GM12878 (cell line): Measurements from ENCODE around the gene RPS6KA2.

ENCODE experiments used
- BHLHE40 ChIP-seq, 2 experiments: fragments of 450-650 bp in 1 of 2; IDR thresholded peaks; 2 replicates each; pipeline ENCODE4 v1.6.1; 2011 to 2017; ENCODE audit warnings: low read depth in 2 of 2, borderline replicate concordance in 1 of 2, improper control_type of control experiment in 1 of 2, low read length in 1 of 2, mild to moderate bottlenecking in 1 of 2
- CBX3 ChIP-seq: fragments of 200-600 bp; sonication (generic); IDR thresholded peaks from 2 replicates; pipeline ENCODE4 v1.6.1; 2016; ENCODE audit warnings: low read depth, borderline replicate concordance
- CUX1 ChIP-seq: IDR thresholded peaks from 2 replicates; pipeline ENCODE4 v1.6.1; 2012; ENCODE audit warnings: improper control_type of control experiment, low read depth, low read length; ENCODE audit not compliant: insufficient replicate concordance
- ETV6 ChIP-seq, 2 experiments: fragments of 450-650 bp in 1 of 2; IDR thresholded peaks in 1 of 2; conservative IDR thresholded peaks in 1 of 2; 2 replicates each; pipeline ENCODE4 v1.6.1; 2014; ENCODE audit warnings: antibody characterized with exemption in 1 of 2, borderline replicate concordance in 1 of 2, low read depth in 1 of 2, mild to moderate bottlenecking in 1 of 2, moderate library complexity in 1 of 2
- NFIC ChIP-seq: IDR thresholded peaks from 2 replicates; pipeline ENCODE4 v1.6.1; 2012; ENCODE audit warnings: low read depth, mild to moderate bottlenecking, inconsistent platforms, low read length, moderate library complexity
- POLR2A ChIP-seq: IDR thresholded peaks from 2 replicates; pipeline ENCODE4 v1.6.1; 2011; ENCODE audit warnings: low read depth, mild to moderate bottlenecking, low read length
- POLR2AphosphoS5 ChIP-seq: IDR thresholded peaks from 2 replicates; pipeline ENCODE4 v1.6.1; 2011; ENCODE audit warnings: mild to moderate bottlenecking, low read length, inconsistent platforms
- RCOR1 ChIP-seq: conservative IDR thresholded peaks from 2 replicates; pipeline ENCODE4 v1.6.1; 2012; ENCODE audit warnings: low read depth, low read length, improper control_type of control experiment
- RELA ChIP-seq: fragments of 450-650 bp; IDR thresholded peaks from 2 replicates; pipeline ENCODE4 v1.8.0; 2014; ENCODE audit warnings: borderline replicate concordance; ENCODE audit not compliant: partially characterized antibody
- SIN3A ChIP-seq: IDR thresholded peaks from 2 replicates; pipeline ENCODE4 v1.6.1; 2012; ENCODE audit warnings: low read depth, low read length, improper control_type of control experiment
- WRNIP1 ChIP-seq: IDR thresholded peaks from 2 replicates; pipeline ENCODE4 v1.6.1; 2011; ENCODE audit warnings: low read depth, low read length, improper control_type of control experiment, borderline replicate concordance
- TF ChIP-seq, protein P1 (sequence below), 3 experiments: IDR thresholded peaks in 2 of 3; conservative IDR thresholded peaks in 1 of 3; 2 replicates each; pipeline ENCODE4 v1.5.1; 2011; ENCODE audit warnings: low read depth in 3 of 3, low read length in 3 of 3, mild to moderate bottlenecking in 3 of 3, control low read depth in 2 of 3, moderate library complexity in 2 of 3, inconsistent platforms in 1 of 3, mixed read lengths in 1 of 3; ENCODE audit not compliant: control insufficient read depth in 2 of 3, insufficient read depth in 1 of 3; ENCODE audit errors: extremely low read depth in 1 of 3

GRCh38 chr6:166579237-166579850 lies 47.7 kb downstream of the RPS6KA2 start:
- TF ChIP-seq POLR2A (no peak), WRNIP1 (no peak), CUX1 (no peak), RELA (no peak), ETV6 (conservative IDR thresholded peaks at IDR 0.05 in 1 of 2, IDR thresholded peaks at IDR 0.05 in 1 of 2; ENCODE audit: borderline replicate concordance in 1 of 2, low read depth in 1 of 2) (no peak), NFIC (no peak), CBX3 (no peak), BHLHE40 (IDR thresholded peaks at IDR 0.05; ENCODE audit: borderline replicate concordance in 1 of 2, low read depth in 2 of 2, low read length in 1 of 2) (no peak), SIN3A (no peak), RCOR1 (no peak), POLR2AphosphoS5 (no peak)
- TF ChIP-seq, protein P1, sequence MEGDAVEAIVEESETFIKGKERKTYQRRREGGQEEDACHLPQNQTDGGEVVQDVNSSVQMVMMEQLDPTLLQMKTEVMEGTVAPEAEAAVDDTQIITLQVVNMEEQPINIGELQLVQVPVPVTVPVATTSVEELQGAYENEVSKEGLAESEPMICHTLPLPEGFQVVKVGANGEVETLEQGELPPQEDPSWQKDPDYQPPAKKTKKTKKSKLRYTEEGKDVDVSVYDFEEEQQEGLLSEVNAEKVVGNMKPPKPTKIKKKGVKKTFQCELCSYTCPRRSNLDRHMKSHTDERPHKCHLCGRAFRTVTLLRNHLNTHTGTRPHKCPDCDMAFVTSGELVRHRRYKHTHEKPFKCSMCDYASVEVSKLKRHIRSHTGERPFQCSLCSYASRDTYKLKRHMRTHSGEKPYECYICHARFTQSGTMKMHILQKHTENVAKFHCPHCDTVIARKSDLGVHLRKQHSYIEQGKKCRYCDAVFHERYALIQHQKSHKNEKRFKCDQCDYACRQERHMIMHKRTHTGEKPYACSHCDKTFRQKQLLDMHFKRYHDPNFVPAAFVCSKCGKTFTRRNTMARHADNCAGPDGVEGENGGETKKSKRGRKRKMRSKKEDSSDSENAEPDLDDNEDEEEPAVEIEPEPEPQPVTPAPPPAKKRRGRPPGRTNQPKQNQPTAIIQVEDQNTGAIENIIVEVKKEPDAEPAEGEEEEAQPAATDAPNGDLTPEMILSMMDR (IDR thresholded peaks at IDR 0.05 in 2 of 3, conservative IDR thresholded peaks at IDR 0.05 in 1 of 3; ENCODE audit: control insufficient read depth in 2 of 3, extremely low read depth in 1 of 3, insufficient read depth in 1 of 3, low read depth in 3 of 3, low read length in 3 of 3), result no peak
